ENCODE data around the gene WDR64. TPM values are rescaled to one million over a fixed set of nuclear protein-coding genes. Genes with fewer than 3 reads are reported as not detected.

The WDR64 gene
- total RNA-seq, 2 donors from 2014 or later = not detected

- Mint-ChIP-seq H3K9me3 (no peaks in the 10 kb centered on the region), H3K27ac (no peak overlapping the region), H3K36me3 (ENCODE audit: low read depth) (no peaks in the 10 kb centered on the region), H3K4me3 (no peak overlapping the region), H3K27me3 (ENCODE audit: insufficient read depth) (peaks cover 64% of the 10 kb centered on the region), H3K4me1 (no peaks in the 10 kb centered on the region)
- H3K4me3 ChIP-seq (ENCODE audit: low read length) = no peak overlapping the region
- no peaks in the 10 kb centered on the region for H3K36me3 ChIP-seq (ENCODE audit: control insufficient read depth, insufficient read depth, low read length)
- no CpG with 5 or more reads among the region's 1 CpG for WGBS, 2 experiments (ENCODE audit: insufficient coverage in 1 of 2, insufficient read length in 1 of 2)
- H3K9ac ChIP-seq (ENCODE audit: extremely low read depth, low read length, poor library complexity, severe bottlenecking) = no peak overlapping the region
- H3K4me1 ChIP-seq (ENCODE audit: control insufficient read depth, insufficient read depth, low read length) = no peaks in the 10 kb centered on the region
- peaks cover 94% of the 10 kb centered on the region for H3K27me3 ChIP-seq (ENCODE audit: control insufficient read depth, insufficient read depth, low read length, poor library complexity, severe bottlenecking)
- no peaks in the 10 kb centered on the region for H3K9me3 ChIP-seq (ENCODE audit: control insufficient read depth, low read length)
- no peak for TF ChIP-seq CTCF (conservative IDR thresholded peaks at IDR 0.05)
- no peak for DNase-seq
- H3K27ac ChIP-seq (ENCODE audit: low read depth, low read length) = no peak overlapping the region
Observed at GRCh38 chr1:241674805-241675384, 22.8 kb downstream of the WDR64 start.

- TF ChIP-seq CTCF (conservative IDR thresholded peaks at IDR 0.05) = no peak
- Histone ChIP-seq H3K4me3 (ENCODE audit: low read length) (no peak overlapping the region), H3K36me3 (ENCODE audit: control insufficient read depth, insufficient read depth, low read length) (no peaks in the 10 kb centered on the region), H3K9me3 (ENCODE audit: control insufficient read depth, low read length) (no peaks in the 10 kb centered on the region), H3K27me3 (ENCODE audit: control insufficient read depth, insufficient read depth, low read length, poor library complexity, severe bottlenecking) (peaks cover 97% of the 10 kb centered on the region), H3K4me1 (ENCODE audit: control insufficient read depth, insufficient read depth, low read length) (no peaks in the 10 kb centered on the region), H3K9ac (ENCODE audit: extremely low read depth, low read length, poor library complexity, severe bottlenecking) (no peak overlapping the region), H3K27ac (ENCODE audit: low read depth, low read length) (no peak overlapping the region)
- no peak overlapping the region for H3K27ac Mint-ChIP-seq
- H3K4me3 Mint-ChIP-seq = no peak overlapping the region
- H3K4me1 Mint-ChIP-seq = no peaks in the 10 kb centered on the region
- no peaks in the 10 kb centered on the region for H3K9me3 Mint-ChIP-seq
- peaks cover 66% of the 10 kb centered on the region for H3K27me3 Mint-ChIP-seq (ENCODE audit: insufficient read depth)
- H3K36me3 Mint-ChIP-seq (ENCODE audit: low read depth) = no peaks in the 10 kb centered on the region
- WGBS, 2 experiments (ENCODE audit: insufficient coverage in 1 of 2, insufficient read length in 1 of 2) = 92 to 94% methylated on average over 2 to 4 of the region's 4 CpGs
- no peak for DNase-seq
Observed at GRCh38 chr1:241675983-241676382, 23.9 kb downstream of the WDR64 start.

GRCh38 chr1:241677201-241677600 lies 25.1 kb downstream of the WDR64 start:
- H3K9ac ChIP-seq (ENCODE audit: extremely low read depth, low read length, poor library complexity, severe bottlenecking) = no peak overlapping the region
- DNase-seq = no peak
- H3K36me3 ChIP-seq (ENCODE audit: control insufficient read depth, insufficient read depth, low read length) = no peaks in the 10 kb centered on the region
- no peak overlapping the region for H3K27ac ChIP-seq (ENCODE audit: low read depth, low read length)
- Mint-ChIP-seq H3K9me3 (peaks cover 5% of the 10 kb centered on the region), H3K4me3 (no peak overlapping the region), H3K27ac (no peak overlapping the region), H3K4me1 (peaks cover 7% of the 10 kb centered on the region), H3K36me3 (ENCODE audit: low read depth) (no peaks in the 10 kb centered on the region), H3K27me3 (ENCODE audit: insufficient read depth) (peaks cover 63% of the 10 kb centered on the region)
- H3K4me3 ChIP-seq (ENCODE audit: low read length) = no peak overlapping the region
- no peak for TF ChIP-seq CTCF (conservative IDR thresholded peaks at IDR 0.05)
- WGBS, 2 experiments (ENCODE audit: insufficient coverage in 1 of 2, insufficient read length in 1 of 2) = 79 to 92% methylated on average over 4 to 5 of the region's 5 CpGs
- no peaks in the 10 kb centered on the region for H3K4me1 ChIP-seq (ENCODE audit: control insufficient read depth, insufficient read depth, low read length)
- H3K9me3 ChIP-seq (ENCODE audit: control insufficient read depth, low read length) = no peaks in the 10 kb centered on the region
- peaks cover 89% of the 10 kb centered on the region for H3K27me3 ChIP-seq (ENCODE audit: control insufficient read depth, insufficient read depth, low read length, poor library complexity, severe bottlenecking)
